DOHH2 (cell line): ENCODE results near the gene CDC25B.

Experiments used
- EZH2phosphoT487 ChIP-seq: fragments of 200-600 bp; sonication (generic); IDR thresholded peaks from 2 replicates; pipeline ENCODE4 v1.6.1; 2017; ENCODE audit warnings: borderline replicate concordance, mild to moderate bottlenecking, antibody characterized with exemption, low read length, moderate library complexity, mixed read lengths
- TF ChIP-seq, protein P1 (sequence below): fragments of 200-600 bp; sonication (generic); IDR thresholded peaks from one replicate; pipeline ENCODE4 v1.5.1; 2014; ENCODE audit warnings: antibody characterized with exemption, mild to moderate bottlenecking, low read depth, low read length; ENCODE audit not compliant: poor library complexity, severe bottlenecking

DNA sequence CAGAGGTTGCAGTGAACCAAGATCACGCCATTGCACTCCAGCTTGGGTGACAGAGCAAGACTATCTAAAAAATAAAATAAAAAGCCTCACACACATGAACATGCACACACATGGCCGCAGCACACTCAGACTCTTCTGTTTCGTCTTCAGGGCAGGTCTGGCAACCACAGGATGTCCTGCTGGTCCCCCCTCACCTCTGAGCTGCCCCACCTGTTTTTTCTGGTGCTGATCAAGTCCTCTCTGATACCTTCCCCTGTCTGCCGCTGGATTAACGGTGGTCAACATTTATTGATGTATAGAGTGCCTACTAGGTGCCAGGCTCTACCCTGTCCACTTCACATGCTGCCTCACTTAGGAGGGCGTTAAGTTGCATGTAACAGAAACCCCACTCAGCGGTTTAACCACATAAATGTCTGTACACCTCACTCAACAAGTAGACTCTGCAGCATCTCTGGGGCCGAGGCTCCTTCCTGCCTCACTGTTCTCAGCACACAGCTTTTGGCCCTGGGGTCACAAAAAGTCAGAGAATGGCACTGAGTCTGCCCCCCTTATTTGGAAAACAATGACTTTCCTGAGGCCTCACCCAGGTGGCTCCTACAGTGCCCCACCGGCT lies 19.7 kb downstream of the CDC25B start:
- TF ChIP-seq, protein P1, sequence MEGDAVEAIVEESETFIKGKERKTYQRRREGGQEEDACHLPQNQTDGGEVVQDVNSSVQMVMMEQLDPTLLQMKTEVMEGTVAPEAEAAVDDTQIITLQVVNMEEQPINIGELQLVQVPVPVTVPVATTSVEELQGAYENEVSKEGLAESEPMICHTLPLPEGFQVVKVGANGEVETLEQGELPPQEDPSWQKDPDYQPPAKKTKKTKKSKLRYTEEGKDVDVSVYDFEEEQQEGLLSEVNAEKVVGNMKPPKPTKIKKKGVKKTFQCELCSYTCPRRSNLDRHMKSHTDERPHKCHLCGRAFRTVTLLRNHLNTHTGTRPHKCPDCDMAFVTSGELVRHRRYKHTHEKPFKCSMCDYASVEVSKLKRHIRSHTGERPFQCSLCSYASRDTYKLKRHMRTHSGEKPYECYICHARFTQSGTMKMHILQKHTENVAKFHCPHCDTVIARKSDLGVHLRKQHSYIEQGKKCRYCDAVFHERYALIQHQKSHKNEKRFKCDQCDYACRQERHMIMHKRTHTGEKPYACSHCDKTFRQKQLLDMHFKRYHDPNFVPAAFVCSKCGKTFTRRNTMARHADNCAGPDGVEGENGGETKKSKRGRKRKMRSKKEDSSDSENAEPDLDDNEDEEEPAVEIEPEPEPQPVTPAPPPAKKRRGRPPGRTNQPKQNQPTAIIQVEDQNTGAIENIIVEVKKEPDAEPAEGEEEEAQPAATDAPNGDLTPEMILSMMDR = no peak
- no peak for TF ChIP-seq EZH2phosphoT487
